Measurements from ENCODE around the gene GLIS1.

- TF ChIP-seq CTCF (IDR thresholded peaks at IDR 0.05 in 4 of 5, conservative IDR thresholded peaks at IDR 0.05 in 1 of 5) (no peak), POLR2A (IDR thresholded peaks at IDR 0.05) (no peak)
These were observed 137.8 kb downstream of the GLIS1 start for GRCh38 chr1:53601031-53601745.
